Measurements from ENCODE around the gene AOX1.
"Not testable (repeated sequence)": the region's sequence is repeated elsewhere in the genome, so short reads cannot be mapped to it uniquely, and the experiment has no call there.

Gene AOX1

GRCh38 chr2:200603972-200604371 is 18.2 kb downstream of the AOX1 start:
- DNase-seq = no peak

- DNase-seq = peak; percentile 38
Observed at GRCh38 chr2:200604571-200605255, 18.9 kb downstream of the AOX1 start.

GRCh38 chr2:200608341-200609027 is 22.7 kb downstream of the AOX1 start:
- no peak for DNase-seq

- no peak for DNase-seq
Observed at GRCh38 chr2:200609028-200609614, 23.3 kb downstream of the AOX1 start.

- not testable (repeated sequence) for DNase-seq
Observed at GRCh38 chr2:200610217-200610616, 24.4 kb downstream of the AOX1 start.

GRCh38 chr2:200613692-200614091 is 27.9 kb downstream of the AOX1 start:
- no peak for DNase-seq

GRCh38 chr2:200614249-200614648 is 28.4 kb downstream of the AOX1 start:
- DNase-seq = no peak

- no peak for DNase-seq
Observed at GRCh38 chr2:200615247-200615646, 29.4 kb downstream of the AOX1 start.

- peak; percentile 36 for DNase-seq
Observed at GRCh38 chr2:200616193-200616592, 30.4 kb downstream of the AOX1 start.

GRCh38 chr2:200616656-200617055 is 30.8 kb downstream of the AOX1 start:
- no peak for DNase-seq

GRCh38 chr2:200617156-200618053 is 31.6 kb downstream of the AOX1 start:
- DNase-seq = no peak

- DNase-seq = no peak
Observed at GRCh38 chr2:200618054-200618419, 32.2 kb downstream of the AOX1 start.

- DNase-seq = peak; percentile 76
Observed at GRCh38 chr2:200618590-200619021, 32.8 kb downstream of the AOX1 start.

GRCh38 chr2:200619279-200619678 is 33.5 kb downstream of the AOX1 start:
- DNase-seq = no peak

GRCh38 chr2:200620606-200621390 is 35.0 kb downstream of the AOX1 start:
- no peak for DNase-seq

- DNase-seq = no peak
Observed at GRCh38 chr2:200622106-200622505, 36.3 kb downstream of the AOX1 start.

GRCh38 chr2:200624026-200624425 is 38.2 kb downstream of the AOX1 start:
- DNase-seq = no peak

GRCh38 chr2:200624658-200625057 is 38.8 kb downstream of the AOX1 start:
- no peak for DNase-seq

GRCh38 chr2:200625282-200625681 is 39.5 kb downstream of the AOX1 start:
- DNase-seq = no peak

- no peak for DNase-seq
Observed at GRCh38 chr2:200625958-200626363, 40.1 kb downstream of the AOX1 start.

- no peak for DNase-seq
Observed at GRCh38 chr2:200627110-200627770, 41.4 kb downstream of the AOX1 start.

- not testable (repeated sequence) for DNase-seq
Observed at GRCh38 chr2:200628461-200628860, 42.6 kb downstream of the AOX1 start.
